GM12878 (cell line): Measurements from ENCODE around the gene TCEAL7. TPM values are rescaled to one million over a fixed set of nuclear protein-coding genes. Genes with fewer than 3 reads are reported as not detected.

Source experiments
- ATAC-seq: fragments of 200-7000 bp; cut with Tn5 transposase; 3 replicates; pipeline ENCODE4 v1.9.1; 2020; ENCODE audit warnings: mild to moderate bottlenecking, moderate library complexity
- BruUV-seq: library from RNA; stranded (reverse); fragments of 400-500 nt; replicated peaks from 2 replicates; lab custom pipeline; 2021; lab: Mats Ljungman, UMichigan
- CTCF ChIA-PET: fragments of 300-600 bp; sonication (Branson Sonifier 250); formaldehyde crosslinking; extraction: SDS; loops from one replicate; lab custom pipeline; 2021; ENCODE audit warnings: inconsistent platforms; lab: Yijun Ruan, JAX
- POLR2A ChIA-PET: fragments of 350-600 bp; formaldehyde crosslinking; extraction: SDS; loops from one replicate; lab custom pipeline; 2021; ENCODE audit warnings: inconsistent platforms; lab: Charles Lee
- RAD21 ChIA-PET: fragments of 300-600 bp; sonication (Branson Sonifier 250); formaldehyde crosslinking; loops from one replicate; lab custom pipeline; 2023; ENCODE audit warnings: antibody characterized with exemption; ENCODE audit not compliant: unreplicated experiment; lab: Charles Lee
- SMC1A ChIA-PET: fragments of 300-600 bp; sonication (Branson Sonifier 250); formaldehyde crosslinking; loops from one replicate; lab custom pipeline; 2023; ENCODE audit not compliant: unreplicated experiment, uncharacterized antibody; lab: Charles Lee
- DNase-seq: peaks from one replicate; pipeline ENCODE4 v3.0.0-alpha.2; 2011; ENCODE audit warnings: low read depth, low spot score
- FAIRE-seq: peaks from 3 replicates; lab custom pipeline; 2011; peaks lifted over from hg19 to GRCh38; lab: Jason Lieb, UNC
- H2AFZ ChIP-seq: 2 replicates; pipeline ENCODE4 v1.6.0; 2011; ENCODE audit warnings: low read depth, low read length, control low read depth; ENCODE audit not compliant: control insufficient read depth
- H3K27ac ChIP-seq: 2 replicates; pipeline ENCODE4 v1.5.1; 2011; ENCODE audit warnings: control low read depth; ENCODE audit not compliant: control insufficient read depth, insufficient read depth
- H3K27me3 ChIP-seq, 2 experiments: replicated peaks in 1 of 2; 2 replicates each; pipeline versions ENCODE4 v1.6.0 to v1.6.1; 2011; ENCODE audit warnings: low read length in 1 of 2; ENCODE audit not compliant: control insufficient read depth in 2 of 2, insufficient read depth in 2 of 2
- H3K36me3 ChIP-seq, 2 experiments: 2 replicates each; pipeline ENCODE4 v1.5.1; 2011; ENCODE audit warnings: low read length in 1 of 2; ENCODE audit not compliant: control insufficient read depth in 2 of 2, insufficient read depth in 2 of 2
- H3K4me1 ChIP-seq: 2 replicates; pipeline ENCODE4 v1.6.1; 2011; ENCODE audit warnings: mild to moderate bottlenecking, low read length, moderate library complexity, mixed read lengths; ENCODE audit not compliant: control insufficient read depth, insufficient read depth
- H3K4me2 ChIP-seq: 2 replicates; pipeline ENCODE4 v1.6.0; 2011; ENCODE audit warnings: control low read depth; ENCODE audit not compliant: control insufficient read depth, insufficient read depth
- H3K4me3 ChIP-seq: fragments of 200-600 bp; sonication (generic); 2 replicates; pipeline ENCODE4 v1.5.1; 2016
- H3K79me2 ChIP-seq: 2 replicates; pipeline ENCODE4 v1.6.0; 2011; ENCODE audit warnings: low read length; ENCODE audit not compliant: control insufficient read depth, insufficient read depth
- H3K9ac ChIP-seq: 2 replicates; pipeline ENCODE4 v1.8.0; 2011; ENCODE audit warnings: low read length, control low read depth, mixed read lengths; ENCODE audit not compliant: control insufficient read depth, insufficient read depth
- H3K9me3 ChIP-seq: replicated peaks from 3 replicates; pipeline ENCODE4 v1.5.1; 2011; ENCODE audit warnings: mild to moderate bottlenecking, low read length; ENCODE audit not compliant: control insufficient read depth, insufficient read depth
- H4K20me1 ChIP-seq: 2 replicates; pipeline ENCODE4 v1.6.0; 2011; ENCODE audit not compliant: control insufficient read depth, insufficient read depth
- BCL11A ChIP-seq: IDR thresholded peaks from 2 replicates; pipeline ENCODE4 v1.6.1; 2011; ENCODE audit warnings: low read depth, low read length
- CHD2 ChIP-seq: IDR thresholded peaks from 2 replicates; pipeline ENCODE4 v1.6.1; 2011; ENCODE audit warnings: low read depth, low read length, improper control_type of control experiment, borderline replicate concordance
- EP300 ChIP-seq, 2 experiments: fragments of 150-350 bp in 1 of 2; IDR thresholded peaks; 2 replicates each; pipeline ENCODE4 v1.6.1; 2011 to 2012; ENCODE audit warnings: low read depth in 2 of 2, low read length in 2 of 2, borderline replicate concordance in 1 of 2, improper control_type of control experiment in 1 of 2, inconsistent platforms in 1 of 2; ENCODE audit not compliant: control insufficient read depth in 1 of 2
- MXI1 ChIP-seq: fragments of 150-350 bp; IDR thresholded peaks from 2 replicates; pipeline ENCODE4 v1.6.1; 2011; ENCODE audit warnings: low read depth, mild to moderate bottlenecking, inconsistent platforms, low read length, improper control_type of control experiment
- NBN ChIP-seq: fragments of 450-650 bp; IDR thresholded peaks from 2 replicates; pipeline ENCODE4 v1.6.1; 2016
- PAX8 ChIP-seq: fragments of 450-650 bp; IDR thresholded peaks from 2 replicates; pipeline ENCODE4 v1.6.1; 2017; ENCODE audit warnings: mild to moderate bottlenecking, moderate library complexity
- PML ChIP-seq: IDR thresholded peaks from 2 replicates; pipeline ENCODE4 v1.6.1; 2012; ENCODE audit warnings: low read length, inconsistent platforms
- RAD51 ChIP-seq: fragments of 450-650 bp; IDR thresholded peaks from 2 replicates; pipeline ENCODE4 v1.6.1; 2016; ENCODE audit warnings: moderate library complexity, mild to moderate bottlenecking, inconsistent platforms
- SUPT20H ChIP-seq: IDR thresholded peaks from 2 replicates; pipeline ENCODE4 v1.6.1; 2011; ENCODE audit warnings: low read depth, mild to moderate bottlenecking, low read length, moderate library complexity, borderline replicate concordance; ENCODE audit not compliant: control insufficient read depth
- ZNF274 ChIP-seq: IDR thresholded peaks from one replicate; pipeline ENCODE4 v1.8.0; 2011; ENCODE audit not compliant: insufficient read length, insufficient read depth
- WGBS: methylation state at CpG from one replicate; pipeline ENCODE4 v1.1.6; 2016; ENCODE audit warnings: low lambda C conversion rate; ENCODE audit not compliant: insufficient replicate concordance, insufficient coverage; ENCODE audit errors: missing lambda C conversion rate; 5-methylcytosine and 5-hydroxymethylcytosine counted together
- in situ Hi-C: fragments of 300-500 bp; cut with MboI; formaldehyde crosslinking; loops from 9 replicates; pipeline ENCODE4 v1.14.3; 2018; ENCODE audit warnings: mixed read lengths
- intact Hi-C: fragments of 100-400 bp; cut with micrococcal nuclease; formaldehyde crosslinking; loops from one replicate; pipeline ENCODE4 v1.14.2; 2022; ENCODE audit not compliant: unreplicated experiment
- polyA plus RNA-seq, 11 experiments: library from polyadenylated mRNA; depleted of rRNA in 4 of 11; unstranded in 6 of 11; stranded (reverse) in 5 of 11; fragments of >200 nt; fragmentation: Nextera tagmentation in 4 of 11; fragmentation: Illumina TruSeq in 1 of 11; extraction: Ambion mirVana in 4 of 11; extraction: Trizol in 1 of 11; gene quantifications; 1 replicate in 1 of 11; 2 replicates in 10 of 11; pipeline versions ENCODE4 v1.2.1 to v1.2.3, GENCODE V29; 2011 to 2016; ENCODE audit warnings: inconsistent platforms in 2 of 11, missing spikeins in 2 of 11, low read depth in 1 of 11
- total RNA-seq, 4 experiments: library from RNA; depleted of rRNA in 3 of 4; stranded (reverse); fragments of >200 nt in 3 of 4; fragmentation: Illumina TruSeq in 1 of 4; extraction: Trizol in 1 of 4; gene quantifications; 2 replicates each; pipeline versions ENCODE4 v1.2.1 to v1.2.3, GENCODE V29; 2013 to 2021
- TF ChIP-seq, protein P1 (sequence below): fragments of 450-650 bp; IDR thresholded peaks from 2 replicates; pipeline ENCODE4 v1.6.1; 2017; ENCODE audit warnings: borderline replicate concordance
- TF ChIP-seq, protein P2 (sequence below): fragments of 450-650 bp; IDR thresholded peaks from 2 replicates; pipeline ENCODE4 v1.6.1; 2017; ENCODE audit warnings: antibody characterized with exemption, mild to moderate bottlenecking, moderate library complexity
- TF ChIP-seq, protein P3 (sequence below): IDR thresholded peaks from 2 replicates; pipeline ENCODE4 v1.6.1; 2011; ENCODE audit warnings: borderline replicate concordance, low read depth, mild to moderate bottlenecking, moderate library complexity, low read length; ENCODE audit not compliant: insufficient read depth, poor library complexity, severe bottlenecking
- TF ChIP-seq, protein P4 (sequence below): IDR thresholded peaks from 2 replicates; pipeline ENCODE4 v1.6.1; 2012; ENCODE audit warnings: low read length, inconsistent platforms

Gene TCEAL7
- total and polyA plus RNA-seq, 10 of the 15 experiments (the other 5 are each of a cell fraction or from before 2014, with no cell fraction given) = not detected

DNA sequence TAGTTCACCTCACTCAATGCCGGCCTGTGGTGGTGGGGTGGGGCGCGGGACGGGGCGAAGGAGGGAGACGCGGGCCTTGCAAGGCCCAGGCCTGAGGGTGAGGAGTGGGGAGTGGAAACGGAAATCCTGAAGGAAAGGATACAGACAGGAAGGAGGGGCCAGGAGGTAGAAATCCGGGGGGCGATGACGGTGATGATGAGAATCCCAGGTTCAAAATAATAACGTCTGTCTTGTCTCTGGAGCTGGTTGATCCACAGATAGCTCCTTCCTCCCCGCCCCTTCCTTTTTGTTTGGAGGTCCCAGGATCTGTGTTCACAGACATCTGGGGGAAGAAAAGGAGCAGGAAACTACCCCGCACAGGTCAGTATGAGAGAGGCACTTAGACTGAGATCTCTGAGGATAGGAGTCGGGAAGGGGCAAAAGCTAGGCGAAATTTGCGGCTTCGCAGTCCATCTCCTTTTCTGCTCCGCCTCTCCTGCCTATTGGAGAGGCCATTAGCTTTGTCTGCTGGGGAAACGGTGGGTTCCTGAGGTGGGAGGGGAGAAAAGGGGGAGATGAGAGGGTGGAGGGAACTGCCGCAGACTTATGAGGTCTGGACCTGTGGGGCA lies 746 bp downstream of the TCEAL7 start (continued):
- TF ChIP-seq, protein P1, sequence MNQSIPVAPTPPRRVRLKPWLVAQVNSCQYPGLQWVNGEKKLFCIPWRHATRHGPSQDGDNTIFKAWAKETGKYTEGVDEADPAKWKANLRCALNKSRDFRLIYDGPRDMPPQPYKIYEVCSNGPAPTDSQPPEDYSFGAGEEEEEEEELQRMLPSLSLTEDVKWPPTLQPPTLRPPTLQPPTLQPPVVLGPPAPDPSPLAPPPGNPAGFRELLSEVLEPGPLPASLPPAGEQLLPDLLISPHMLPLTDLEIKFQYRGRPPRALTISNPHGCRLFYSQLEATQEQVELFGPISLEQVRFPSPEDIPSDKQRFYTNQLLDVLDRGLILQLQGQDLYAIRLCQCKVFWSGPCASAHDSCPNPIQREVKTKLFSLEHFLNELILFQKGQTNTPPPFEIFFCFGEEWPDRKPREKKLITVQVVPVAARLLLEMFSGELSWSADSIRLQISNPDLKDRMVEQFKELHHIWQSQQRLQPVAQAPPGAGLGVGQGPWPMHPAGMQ = no peak
- TF ChIP-seq NBN = no peak
- no peak for TF ChIP-seq CHD2
- TF ChIP-seq PAX8 = no peak
- TF ChIP-seq SUPT20H = no peak
- TF ChIP-seq EP300 (IDR thresholded peaks at IDR 0.05; ENCODE audit: borderline replicate concordance in 1 of 2, control insufficient read depth in 1 of 2, low read depth in 2 of 2, low read length in 2 of 2) = no peak
- no peak for TF ChIP-seq BCL11A
- TF ChIP-seq, all 136 proteins: peak for 0

DNA sequence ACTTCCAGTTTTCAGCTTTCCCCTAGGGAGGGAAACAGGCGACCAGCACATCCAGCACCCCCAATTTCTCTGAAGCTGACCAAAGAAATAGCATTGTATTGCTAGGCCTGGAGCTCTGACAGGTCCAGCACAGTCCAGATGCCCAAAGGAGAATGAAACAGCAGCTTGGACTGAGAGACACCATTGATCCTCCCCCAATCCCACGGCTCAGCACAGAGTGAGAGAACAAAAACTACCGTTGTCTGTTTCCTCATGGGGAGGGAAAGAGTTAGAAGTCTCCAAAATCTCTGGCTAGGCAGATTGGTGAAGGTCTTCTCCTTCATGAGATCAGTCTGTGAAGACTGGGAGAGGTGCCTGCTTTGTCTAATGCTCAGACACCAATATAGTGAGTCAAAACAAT lies 8.6 kb downstream of the TCEAL7 start:
- Histone ChIP-seq H3K27ac (no peak overlapping the region), H3K27me3 (no peaks in the 10 kb centered on the region; a peak in 1 of 4 replicates), H4K20me1 (no peaks in the 10 kb centered on the region), H3K4me1 (no peaks in the 10 kb centered on the region), H3K79me2 (no peaks in the 10 kb centered on the region), H3K4me3 (no peak overlapping the region), H3K9ac (no peak overlapping the region), H3K9me3 (no peaks in the 10 kb centered on the region), H3K4me2 (no peak overlapping the region), H2AFZ (no peak overlapping the region), H3K36me3 (no peaks in the 10 kb centered on the region)
- intact Hi-C loops (no loop called here), in situ Hi-C loops (no loop called here)
- POLR2A ChIA-PET = no interaction called here
- FAIRE-seq (no peak), DNase-seq (no peak), ATAC-seq (no peak)
- RAD21 ChIA-PET = no interaction called here
- CTCF ChIA-PET = interaction anchor here (0.8 to 1.5 kb wide), 3 partner anchors 11 to 128 kb away, joined by 3 to 4 read pairs (median 4); no protein-coding TSS in a partner anchor
- WGBS = 18% methylated on average over 3 of the region's 3 CpGs
- no TSS peak for BruUV-seq
- SMC1A ChIA-PET = no interaction called here
- TF ChIP-seq, protein P2, sequence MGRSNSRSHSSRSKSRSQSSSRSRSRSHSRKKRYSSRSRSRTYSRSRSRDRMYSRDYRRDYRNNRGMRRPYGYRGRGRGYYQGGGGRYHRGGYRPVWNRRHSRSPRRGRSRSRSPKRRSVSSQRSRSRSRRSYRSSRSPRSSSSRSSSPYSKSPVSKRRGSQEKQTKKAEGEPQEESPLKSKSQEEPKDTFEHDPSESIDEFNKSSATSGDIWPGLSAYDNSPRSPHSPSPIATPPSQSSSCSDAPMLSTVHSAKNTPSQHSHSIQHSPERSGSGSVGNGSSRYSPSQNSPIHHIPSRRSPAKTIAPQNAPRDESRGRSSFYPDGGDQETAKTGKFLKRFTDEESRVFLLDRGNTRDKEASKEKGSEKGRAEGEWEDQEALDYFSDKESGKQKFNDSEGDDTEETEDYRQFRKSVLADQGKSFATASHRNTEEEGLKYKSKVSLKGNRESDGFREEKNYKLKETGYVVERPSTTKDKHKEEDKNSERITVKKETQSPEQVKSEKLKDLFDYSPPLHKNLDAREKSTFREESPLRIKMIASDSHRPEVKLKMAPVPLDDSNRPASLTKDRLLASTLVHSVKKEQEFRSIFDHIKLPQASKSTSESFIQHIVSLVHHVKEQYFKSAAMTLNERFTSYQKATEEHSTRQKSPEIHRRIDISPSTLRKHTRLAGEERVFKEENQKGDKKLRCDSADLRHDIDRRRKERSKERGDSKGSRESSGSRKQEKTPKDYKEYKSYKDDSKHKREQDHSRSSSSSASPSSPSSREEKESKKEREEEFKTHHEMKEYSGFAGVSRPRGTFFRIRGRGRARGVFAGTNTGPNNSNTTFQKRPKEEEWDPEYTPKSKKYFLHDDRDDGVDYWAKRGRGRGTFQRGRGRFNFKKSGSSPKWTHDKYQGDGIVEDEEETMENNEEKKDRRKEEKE = no peak
- no peak for TF ChIP-seq PML
- TF ChIP-seq ZNF274 = no peak
- TF ChIP-seq SUPT20H = no peak
- TF ChIP-seq, protein P3, sequence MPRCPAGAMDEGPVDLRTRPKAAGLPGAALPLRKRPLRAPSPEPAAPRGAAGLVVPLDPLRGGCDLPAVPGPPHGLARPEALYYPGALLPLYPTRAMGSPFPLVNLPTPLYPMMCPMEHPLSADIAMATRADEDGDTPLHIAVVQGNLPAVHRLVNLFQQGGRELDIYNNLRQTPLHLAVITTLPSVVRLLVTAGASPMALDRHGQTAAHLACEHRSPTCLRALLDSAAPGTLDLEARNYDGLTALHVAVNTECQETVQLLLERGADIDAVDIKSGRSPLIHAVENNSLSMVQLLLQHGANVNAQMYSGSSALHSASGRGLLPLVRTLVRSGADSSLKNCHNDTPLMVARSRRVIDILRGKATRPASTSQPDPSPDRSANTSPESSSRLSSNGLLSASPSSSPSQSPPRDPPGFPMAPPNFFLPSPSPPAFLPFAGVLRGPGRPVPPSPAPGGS = no peak
- no peak for TF ChIP-seq MXI1
- TF ChIP-seq, protein P4, sequence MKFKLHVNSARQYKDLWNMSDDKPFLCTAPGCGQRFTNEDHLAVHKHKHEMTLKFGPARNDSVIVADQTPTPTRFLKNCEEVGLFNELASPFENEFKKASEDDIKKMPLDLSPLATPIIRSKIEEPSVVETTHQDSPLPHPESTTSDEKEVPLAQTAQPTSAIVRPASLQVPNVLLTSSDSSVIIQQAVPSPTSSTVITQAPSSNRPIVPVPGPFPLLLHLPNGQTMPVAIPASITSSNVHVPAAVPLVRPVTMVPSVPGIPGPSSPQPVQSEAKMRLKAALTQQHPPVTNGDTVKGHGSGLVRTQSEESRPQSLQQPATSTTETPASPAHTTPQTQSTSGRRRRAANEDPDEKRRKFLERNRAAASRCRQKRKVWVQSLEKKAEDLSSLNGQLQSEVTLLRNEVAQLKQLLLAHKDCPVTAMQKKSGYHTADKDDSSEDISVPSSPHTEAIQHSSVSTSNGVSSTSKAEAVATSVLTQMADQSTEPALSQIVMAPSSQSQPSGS = no peak
- no peak for TF ChIP-seq RAD51
